Heart left ventricle (tissue), 16 donors: ENCODE results near the gene NBL1. TPM values are rescaled to one million over a fixed set of nuclear protein-coding genes. Genes with fewer than 3 reads are reported as not detected.

Experiments
- ATAC-seq, 4 donors: fragments of 200-7000 bp; cut with Tn5 transposase; one replicate each; pipeline ENCODE4 v1.9.1; 2020 to 2022; ENCODE audit warnings: moderate library complexity in 4 of 4, mild to moderate bottlenecking in 3 of 4, moderate number of reproducible peaks in 1 of 4
- DNase-seq, 5 donors: peaks; one replicate each; pipeline ENCODE4 v3.0.0-alpha.2; 2020
- H3K27ac ChIP-seq, 12 donors: fragments of 200-600 bp; sonication (generic) in 4 of 12; one replicate each; pipeline versions ENCODE4 v1.5.0 to v1.8.0; 2016 to 2022; ENCODE audit warnings: mild to moderate bottlenecking in 2 of 12
- H3K27me3 ChIP-seq, 9 donors: fragments of 200-600 bp; sonication (generic) in 2 of 9; one replicate each; pipeline versions ENCODE4 v1.5.1 to v1.8.0; 2016 to 2022; ENCODE audit warnings: mild to moderate bottlenecking in 3 of 9
- H3K36me3 ChIP-seq, 9 donors: fragments of 200-600 bp; sonication (generic) in 2 of 9; one replicate each; pipeline versions ENCODE4 v1.5.0 to v1.8.0; 2018 to 2022; ENCODE audit warnings: mild to moderate bottlenecking in 2 of 9
- H3K4me1 ChIP-seq, 12 donors: fragments of 200-600 bp; sonication (generic) in 4 of 12; one replicate each; pipeline versions ENCODE4 v1.5.0 to v1.8.0; 2016 to 2022; ENCODE audit warnings: mild to moderate bottlenecking in 3 of 12
- H3K4me3 ChIP-seq, 12 donors: fragments of 200-600 bp; sonication (generic) in 4 of 12; one replicate each; pipeline versions ENCODE4 v1.5.0 to v1.8.0; 2017 to 2022; ENCODE audit warnings: mild to moderate bottlenecking in 9 of 12, moderate library complexity in 4 of 12
- H3K9me3 ChIP-seq, 12 donors: fragments of 200-600 bp; sonication (generic) in 4 of 12; one replicate each; pipeline versions ENCODE4 v1.5.0 to v1.8.0; 2016 to 2022; ENCODE audit warnings: mild to moderate bottlenecking in 1 of 12
- POLR2A ChIP-seq, 2 donors: fragments of 450-650 bp; IDR thresholded peaks; one replicate each; pipeline ENCODE4 v1.6.1; 2017; ENCODE audit warnings: antibody characterized with exemption in 2 of 2, mild to moderate bottlenecking in 2 of 2, moderate library complexity in 2 of 2
- WGBS, 4 donors: extraction: QIAGEN DNeasy Blood & Tissue Kit in 2 of 4; methylation state at CpG; one replicate each; pipeline versions ENCODE4 v1.1.5 to v1.1.7; 2013 to 2018; 5-methylcytosine and 5-hydroxymethylcytosine counted together
- intact Hi-C, 10 donors: fragments of 100-400 bp; cut with DNase I; formaldehyde crosslinking; loops; one replicate each; pipeline versions ENCODE4 v1.11.1 to v1.14.2; 2022
- polyA plus RNA-seq, 2 donors: library from polyadenylated mRNA; stranded (reverse); fragments of 200-250 nt; gene quantifications; one replicate each; pipeline ENCODE4 v1.2.3, GENCODE V29; 2013
- total RNA-seq, 9 donors: library from RNA; depleted of rRNA in 2 of 9; stranded (reverse); fragments of >200 nt in 2 of 9; fragmentation: NEBNext Ultra II Directional in 3 of 9; extraction: Animal tissue kit (Norgen Biotek cat#: 25700) in 3 of 9; gene quantifications; one replicate each; pipeline versions ENCODE4 v1.1.0 to v1.2.4, GENCODE V29; 2016 to 2023
- TF ChIP-seq, protein P1 (sequence below), 12 donors: fragments of 200-600 bp; sonication (generic) in 4 of 12; IDR thresholded peaks; one replicate each; pipeline versions ENCODE4 v1.5.0 to v1.8.0; 2018 to 2022; ENCODE audit warnings: antibody characterized with exemption in 12 of 12, mild to moderate bottlenecking in 5 of 12
- donor health status: ischemic (EF 13 %, LVEDD 7.1; RV severe dilation, severe dysfunction).
- donor health status: healthy with polysubstance abuse.
- donor health status: DM: no; HTN: yes; CAD: no.
- donor health status: DM: no; HTN: no; CAD: no.
- donor health status: ischemic (EF 25% LVEDD 6.9; RV normal size, moderate dysfunction).
- donor health status: ischemic (EF 25% LVEDD 5.7; RV mildly dilated, moderate dysfunction).
- donor health status: healthy.
- donor health status: DM: yes; HTN: yes; CAD: no.
- donor health status: ischemic (EF 35%, LVEDD 5.7; RV mildly dilated, moderate dysfunction).
- donor health status: nonischemic (EF 11% LVEDD 7.7; RV severe dilation, severe dysfunction).
- donor health status: DM: yes; HTN: yes; CAD: no.
- donor health status: PGD.
- donor health status: ischemic (EF 29% LVEDD 5.4; RV normal size, mild dysfunction).
- donor health status: nonischemic (EF 23%, LVEDD 6.1; RV moderate dilation, normal function).

NBL1 gene
- total and polyA plus RNA-seq, 11 donors, result 19.3 to 61.4 (median 33.1) TPM

- no peaks in the 10 kb centered on the region for H3K4me1 ChIP-seq
- peaks cover 0 to 42% (median 7%) of the 10 kb centered on the region in 9 donors for H3K36me3 ChIP-seq
- DNase-seq (no peak), ATAC-seq (no peak)
- no peaks in the 10 kb centered on the region for H3K9me3 ChIP-seq
- intact Hi-C loops, result loop anchor here in 1 of 10 donors (10.0 kb wide), 1 partner anchor 57 kb away; no protein-coding TSS in a partner anchor
- 89 to 96% (median 92%) methylated on average over 1 to 4 of the region's 4 CpGs for WGBS, 4 donors
- no peak overlapping the region for H3K4me3 ChIP-seq
- no peaks in the 10 kb centered on the region for H3K27me3 ChIP-seq
- H3K27ac ChIP-seq, result no peak overlapping the region
- no peak for TF ChIP-seq POLR2A (IDR thresholded peaks at IDR 0.05)
- TF ChIP-seq, protein P1, sequence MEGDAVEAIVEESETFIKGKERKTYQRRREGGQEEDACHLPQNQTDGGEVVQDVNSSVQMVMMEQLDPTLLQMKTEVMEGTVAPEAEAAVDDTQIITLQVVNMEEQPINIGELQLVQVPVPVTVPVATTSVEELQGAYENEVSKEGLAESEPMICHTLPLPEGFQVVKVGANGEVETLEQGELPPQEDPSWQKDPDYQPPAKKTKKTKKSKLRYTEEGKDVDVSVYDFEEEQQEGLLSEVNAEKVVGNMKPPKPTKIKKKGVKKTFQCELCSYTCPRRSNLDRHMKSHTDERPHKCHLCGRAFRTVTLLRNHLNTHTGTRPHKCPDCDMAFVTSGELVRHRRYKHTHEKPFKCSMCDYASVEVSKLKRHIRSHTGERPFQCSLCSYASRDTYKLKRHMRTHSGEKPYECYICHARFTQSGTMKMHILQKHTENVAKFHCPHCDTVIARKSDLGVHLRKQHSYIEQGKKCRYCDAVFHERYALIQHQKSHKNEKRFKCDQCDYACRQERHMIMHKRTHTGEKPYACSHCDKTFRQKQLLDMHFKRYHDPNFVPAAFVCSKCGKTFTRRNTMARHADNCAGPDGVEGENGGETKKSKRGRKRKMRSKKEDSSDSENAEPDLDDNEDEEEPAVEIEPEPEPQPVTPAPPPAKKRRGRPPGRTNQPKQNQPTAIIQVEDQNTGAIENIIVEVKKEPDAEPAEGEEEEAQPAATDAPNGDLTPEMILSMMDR (IDR thresholded peaks at IDR 0.05), result no peak
These were observed 54.1 kb downstream of the NBL1 start for GRCh38 chr1:19698181-19698580.

DNA sequence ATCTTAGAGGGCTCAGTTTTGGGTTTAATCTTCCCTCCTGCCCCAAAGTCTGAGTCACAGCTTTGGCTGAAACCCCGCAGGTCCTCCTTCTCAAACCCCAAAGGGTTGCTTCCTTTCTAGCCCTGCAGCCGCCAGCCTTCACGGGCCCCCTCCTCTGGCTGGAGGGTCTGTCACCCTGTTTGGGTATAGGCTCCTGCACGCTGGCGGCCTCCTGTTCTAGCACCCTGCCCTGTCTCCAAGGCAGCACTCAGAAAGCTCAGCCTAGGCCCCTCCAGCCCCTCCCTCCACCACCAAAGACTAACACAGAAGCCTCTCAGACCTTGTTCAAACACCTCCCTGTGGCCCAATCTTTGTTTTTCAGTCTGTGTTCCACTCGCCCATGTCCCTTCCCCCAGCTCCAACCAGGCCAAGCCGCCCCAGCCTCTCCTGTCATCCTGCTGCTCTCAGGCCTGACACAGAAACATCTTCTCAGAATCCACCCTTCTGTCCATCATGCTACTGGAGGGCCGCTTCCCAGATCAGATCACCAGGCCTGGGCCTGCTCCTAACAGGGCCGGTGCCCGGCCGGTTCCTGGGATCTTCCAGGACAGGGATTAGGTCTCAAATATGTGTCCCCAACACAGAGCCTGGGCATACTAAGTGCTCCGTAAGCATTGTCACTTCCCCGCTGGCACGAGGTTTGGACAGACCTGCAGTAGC is 56.1 kb downstream of the NBL1 start:
- no peaks in the 10 kb centered on the region for H3K27me3 ChIP-seq
- ATAC-seq (no peak), DNase-seq (no peak)
- peaks cover 0 to 9% (median 4%) of the 10 kb centered on the region in 12 donors for H3K4me1 ChIP-seq
- no peaks in the 10 kb centered on the region for H3K9me3 ChIP-seq
- TF ChIP-seq, protein P1 (IDR thresholded peaks at IDR 0.05), result no peak
- TF ChIP-seq POLR2A (IDR thresholded peaks at IDR 0.05), result no peak
- H3K27ac ChIP-seq, result no peak overlapping the region
- WGBS, 4 donors, result 92 to 96% (median 94%) methylated on average over 14 of the region's 14 CpGs
- intact Hi-C loops, result loop anchor here in 3 of 10 donors (5.0 kb wide), 1 partner anchor 38 kb away; the partner anchor contains the start of gene HTR6 (in 3 of the 3)
- no peak overlapping the region for H3K4me3 ChIP-seq
- peaks cover 0 to 26% (median 2%) of the 10 kb centered on the region in 9 donors for H3K36me3 ChIP-seq

DNA sequence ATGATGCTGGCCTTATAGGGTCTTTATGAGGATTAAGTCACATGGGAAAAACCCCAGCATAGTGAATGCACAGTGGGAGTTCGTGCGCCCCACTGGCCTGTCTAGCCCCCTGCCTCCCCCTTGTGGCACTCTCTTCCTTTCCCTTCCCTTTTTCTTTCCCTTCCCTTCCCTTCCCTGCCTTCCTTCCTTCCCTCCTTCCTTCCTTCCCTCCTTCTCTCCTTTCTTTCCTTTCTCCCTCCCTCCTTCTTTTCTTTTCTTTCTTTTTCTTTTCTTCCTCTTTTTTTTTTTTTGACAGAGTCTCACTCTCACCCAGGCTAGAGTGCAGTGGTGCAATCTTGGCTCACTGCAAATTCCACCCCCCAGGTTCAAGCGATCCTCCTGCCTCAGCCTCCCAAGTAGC is 59.2 kb downstream of the NBL1 start:
- intact Hi-C loops, result loop anchor here in 3 of 10 donors (5.0 kb wide), 1 partner anchor 41 kb away; the partner anchor contains the start of gene HTR6 (in 3 of the 3)
- no peak for ATAC-seq
- Histone ChIP-seq H3K27me3 (no peaks in the 10 kb centered on the region), H3K9me3 (no peaks in the 10 kb centered on the region), H3K27ac (no peak overlapping the region), H3K4me3 (no peak overlapping the region), H3K36me3 (peaks cover 0 to 20% (median under 1%) of the 10 kb centered on the region in 9 donors), H3K4me1 (peaks cover 0 to 9% (median 4%) of the 10 kb centered on the region in 12 donors)
- TF ChIP-seq, protein P1 (IDR thresholded peaks at IDR 0.05), result no peak
- TF ChIP-seq POLR2A (IDR thresholded peaks at IDR 0.05), result no peak
- 88 to 93% (median 92%) methylated on average over 3 of the region's 3 CpGs for WGBS, 4 donors
- no peak for DNase-seq
